ENCODE measurements around the gene CDH23.

DNA sequence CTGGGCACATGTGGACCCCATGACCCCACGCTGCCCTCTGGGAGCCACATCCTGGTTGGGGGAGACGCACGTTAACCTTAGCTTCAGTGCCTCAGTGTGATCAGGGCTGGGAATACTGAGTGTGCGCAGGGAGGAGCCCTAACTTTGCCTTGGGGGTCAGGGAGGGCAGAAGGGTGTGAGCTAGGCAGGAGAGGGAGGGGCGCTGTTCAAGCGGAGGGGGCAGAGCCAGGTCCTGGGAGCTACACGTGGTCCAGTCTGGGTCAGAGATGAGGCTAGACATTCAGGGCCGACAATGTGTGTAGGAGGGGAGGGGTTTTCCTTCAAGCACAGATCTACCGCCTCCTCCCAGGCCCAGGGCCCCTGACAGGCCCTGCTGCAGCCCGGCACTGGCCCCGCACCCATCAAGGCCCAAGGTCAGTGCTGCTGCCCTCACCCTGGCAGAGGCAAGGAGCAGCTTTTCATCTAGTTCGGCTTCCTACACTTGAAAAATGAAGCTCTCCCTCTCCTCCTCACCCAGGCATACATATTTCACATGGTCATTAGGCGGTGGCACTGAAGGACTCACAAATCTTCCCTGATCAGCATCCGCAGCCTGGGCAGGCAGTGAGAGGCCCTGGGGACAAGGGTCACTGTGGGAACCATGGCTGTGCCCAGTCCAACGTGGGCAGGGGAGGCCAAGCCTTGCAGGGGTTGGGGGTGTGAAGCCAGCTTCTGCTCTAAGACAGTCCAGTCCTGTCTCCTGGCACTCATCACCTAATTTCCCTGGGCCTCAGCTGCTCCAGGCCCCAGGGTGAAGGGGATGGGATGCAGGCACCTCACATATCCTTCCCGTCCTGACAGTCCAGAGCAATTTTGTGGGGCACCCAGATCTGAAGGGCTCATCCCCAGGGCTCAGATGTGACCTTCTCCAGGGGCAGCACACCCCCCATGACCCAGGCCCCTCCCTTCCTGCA is 275.6 kb downstream of the CDH23 start:
- TF ChIP-seq GATA3 (IDR thresholded peaks at IDR 0.05; ENCODE audit: low read depth, low read length) = no peak
- no peak for TF ChIP-seq GATA2 (IDR thresholded peaks at IDR 0.05; ENCODE audit: low read depth, low read length)

All from SH-SY5Y (cell line).